NCI-H82 treated with DMSO at 0.1 percent for 48 hours (cell line): ENCODE results near the gene BPGM.
"Not testable (repeated sequence)": the region's sequence is repeated elsewhere in the genome, so short reads cannot be mapped to it uniquely, and the experiment has no call there.

ENCODE experiments used
- DNase-seq: peaks from one replicate; lab custom pipeline; 2025; ENCODE audit not compliant: unreplicated experiment; lab: John Stamatoyannopoulos, UW

The BPGM gene

DNA sequence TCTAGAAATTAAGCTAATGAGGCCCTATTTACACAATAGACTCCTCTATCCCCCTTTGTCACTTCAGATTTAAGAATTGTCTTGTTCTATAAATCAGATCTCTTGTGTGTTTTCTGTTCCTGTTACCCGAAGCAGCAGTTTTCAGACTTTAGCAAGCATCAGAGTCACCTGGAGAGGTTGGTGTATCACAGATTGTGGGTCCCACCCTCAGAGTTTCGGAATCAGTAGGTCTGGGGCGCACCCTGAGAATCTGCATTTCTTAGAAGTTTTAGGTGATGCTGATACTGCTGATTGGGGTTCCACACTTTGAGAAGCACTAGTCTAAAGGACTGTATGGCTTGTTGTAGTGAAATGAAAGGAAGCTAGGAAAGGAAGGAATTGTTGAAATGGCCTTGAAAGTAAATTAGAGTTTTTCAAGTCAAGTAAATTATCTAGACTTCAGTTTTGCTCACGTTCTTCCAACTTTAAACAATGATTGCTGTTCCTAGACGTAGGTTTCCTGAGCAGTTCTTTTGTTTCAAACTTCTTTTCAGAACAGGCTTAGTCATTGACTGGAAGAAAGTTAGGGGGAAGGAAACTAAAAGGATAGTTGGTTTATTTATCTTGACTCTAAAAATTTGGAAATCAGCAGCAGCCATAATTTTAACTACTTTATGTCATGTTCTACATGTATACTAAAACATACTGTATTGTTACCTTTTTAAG is 15.7 kb downstream of the BPGM start:
- no peak for DNase-seq

DNA sequence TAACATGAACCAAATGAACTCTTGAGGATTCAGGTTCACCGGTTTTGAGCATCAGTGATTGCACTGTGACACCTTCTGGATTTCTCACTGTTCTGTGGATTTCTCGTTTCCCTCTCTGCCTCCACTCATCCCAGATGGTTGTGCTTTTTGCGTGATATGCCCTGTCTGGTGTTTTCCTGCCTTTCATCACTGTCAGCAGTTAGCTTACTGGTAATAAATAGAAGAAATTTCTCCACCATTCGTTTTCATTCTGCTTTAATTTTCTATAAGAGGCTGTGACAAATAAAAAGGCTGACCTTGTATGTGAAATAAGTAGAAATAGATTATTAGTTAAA is 16.2 kb downstream of the BPGM start:
- no peak for DNase-seq

DNA sequence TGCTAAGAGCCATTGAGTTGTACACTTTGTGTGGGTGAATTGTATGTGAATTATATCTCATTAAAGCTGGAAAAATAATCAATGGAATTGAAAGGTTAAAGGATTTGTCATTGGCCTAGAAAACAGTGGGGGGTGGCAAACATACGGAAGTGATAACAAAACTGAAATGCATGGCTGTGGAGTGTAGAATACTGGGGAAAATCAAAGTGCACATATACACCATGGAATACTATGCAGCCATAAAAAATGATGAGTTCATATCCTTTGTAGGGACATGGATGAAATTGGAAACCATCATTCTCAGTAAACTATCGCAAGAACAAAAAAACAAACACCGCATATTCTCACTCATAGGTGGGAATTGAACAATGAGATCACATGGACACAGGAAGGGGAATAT is 18.4 kb downstream of the BPGM start:
- not testable (repeated sequence) for DNase-seq

DNA sequence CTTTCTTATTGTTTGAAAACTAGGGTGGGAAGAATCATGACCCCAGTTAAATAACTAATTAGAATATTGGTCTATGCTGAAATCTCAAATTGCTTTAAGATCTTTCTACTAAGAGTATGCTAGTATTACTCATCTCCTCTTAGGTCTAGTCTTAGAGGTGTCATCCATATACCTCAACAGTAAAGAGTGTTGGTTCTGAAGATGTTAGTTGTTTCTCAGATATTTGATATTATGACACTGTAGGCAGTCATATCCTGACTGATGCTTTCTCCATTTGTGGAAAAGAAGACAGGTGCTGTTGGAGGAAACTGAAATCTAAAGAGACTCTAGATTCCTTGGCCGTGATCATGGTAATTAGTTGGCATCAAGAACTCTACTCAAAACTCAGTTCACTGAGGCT is 21.2 kb downstream of the BPGM start:
- DNase-seq = no peak

DNA sequence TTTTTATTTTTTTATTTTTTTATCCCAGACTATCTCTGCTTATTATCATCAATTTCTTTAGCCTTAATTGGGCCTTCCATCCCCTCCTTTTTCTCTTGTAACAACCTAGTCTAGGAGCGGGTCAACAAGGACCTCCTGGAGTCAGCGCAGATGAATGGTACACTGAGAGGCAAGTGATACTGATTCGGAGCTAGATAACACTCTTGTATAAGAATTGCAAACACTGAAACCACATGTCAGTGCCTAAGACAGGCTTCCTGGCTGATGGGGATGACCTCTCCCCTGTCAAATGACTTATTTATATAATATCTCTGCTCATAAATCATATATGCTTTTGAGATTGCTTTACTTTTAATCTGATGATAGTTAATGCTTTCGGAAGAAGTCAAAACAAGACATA is 22.7 kb downstream of the BPGM start:
- no peak for DNase-seq

DNA sequence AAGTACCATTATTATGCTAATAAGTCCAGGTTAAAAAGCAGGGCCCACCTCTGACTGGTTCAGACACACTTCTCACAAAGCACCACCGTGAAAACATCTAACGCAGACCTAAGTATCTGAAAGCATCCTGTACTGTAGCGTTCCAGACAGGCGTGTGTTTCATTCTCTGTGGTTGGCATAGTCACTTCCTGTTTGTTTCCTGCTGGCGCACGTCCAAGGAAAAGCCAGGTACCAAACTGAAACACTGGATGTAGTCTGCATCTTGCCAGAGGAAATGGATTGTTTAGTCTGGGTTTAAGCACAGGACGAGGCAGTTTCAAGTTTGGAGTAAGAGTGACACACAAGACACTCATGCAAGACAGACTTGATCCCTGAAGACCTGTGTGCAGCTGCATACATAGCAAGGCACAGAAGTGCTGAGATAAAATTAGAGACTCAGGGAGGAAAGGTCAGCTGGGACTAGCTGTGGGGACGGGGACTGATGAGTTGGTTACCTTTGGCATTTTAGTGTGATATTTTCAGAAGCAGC is 23.3 kb downstream of the BPGM start:
- DNase-seq = no peak

DNA sequence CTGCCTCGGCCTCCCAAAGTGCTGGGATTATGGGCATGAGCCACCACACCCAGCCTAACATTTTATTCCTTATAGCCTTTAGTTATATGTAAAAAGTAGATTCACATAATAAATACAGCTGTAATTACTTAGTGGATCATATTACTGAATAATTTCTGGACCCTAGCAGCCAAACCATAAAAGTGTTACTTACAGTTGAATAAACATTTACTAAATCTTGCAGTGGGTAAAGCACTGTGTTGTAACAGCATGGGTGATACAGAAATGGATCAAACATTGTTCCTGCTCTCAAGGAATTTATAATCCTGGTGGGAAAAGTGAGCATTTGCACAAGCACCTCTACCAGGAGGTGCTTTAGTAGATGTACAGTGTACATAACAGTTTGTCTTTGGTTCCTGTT is 25.0 kb downstream of the BPGM start:
- no peak for DNase-seq

DNA sequence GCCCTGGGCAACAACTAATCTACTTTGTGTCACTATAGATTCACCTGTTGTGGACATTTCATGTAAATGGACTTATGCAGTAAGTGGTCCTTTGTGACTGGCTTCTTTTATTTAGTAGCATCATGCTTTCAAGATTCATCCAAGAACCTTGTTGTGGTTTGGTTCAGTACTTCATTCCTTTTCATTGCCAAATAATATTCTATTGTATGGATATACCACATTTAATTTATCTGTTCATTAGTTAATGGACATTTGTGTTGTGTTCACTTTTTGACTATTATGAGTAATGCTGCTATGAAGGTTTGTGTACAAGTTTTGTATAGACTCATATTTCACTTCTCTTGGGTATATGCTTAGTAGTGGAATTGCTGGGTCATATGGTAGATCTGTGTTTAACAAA is 27.8 kb downstream of the BPGM start:
- DNase-seq = no peak

DNA sequence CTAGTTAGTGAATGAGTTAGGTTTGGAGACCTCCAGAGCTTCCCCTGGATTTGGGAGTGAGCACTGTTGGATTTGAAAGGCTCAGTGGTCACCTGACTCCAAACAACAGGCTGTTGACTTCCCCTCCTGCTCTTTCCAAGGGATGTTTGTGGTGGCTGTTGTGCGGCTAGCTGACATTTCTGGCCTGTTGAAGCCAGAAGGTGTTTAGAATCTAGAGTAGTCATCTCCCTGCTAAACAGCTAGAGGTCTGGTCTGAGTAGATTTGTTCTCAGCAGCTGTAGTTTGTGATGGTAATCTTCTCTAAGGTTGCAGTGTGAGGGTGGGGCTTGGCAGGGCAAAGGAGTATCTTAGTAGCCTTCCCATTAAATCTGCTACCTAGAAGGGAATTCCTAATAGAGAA is 30.1 kb downstream of the BPGM start:
- no peak for DNase-seq

DNA sequence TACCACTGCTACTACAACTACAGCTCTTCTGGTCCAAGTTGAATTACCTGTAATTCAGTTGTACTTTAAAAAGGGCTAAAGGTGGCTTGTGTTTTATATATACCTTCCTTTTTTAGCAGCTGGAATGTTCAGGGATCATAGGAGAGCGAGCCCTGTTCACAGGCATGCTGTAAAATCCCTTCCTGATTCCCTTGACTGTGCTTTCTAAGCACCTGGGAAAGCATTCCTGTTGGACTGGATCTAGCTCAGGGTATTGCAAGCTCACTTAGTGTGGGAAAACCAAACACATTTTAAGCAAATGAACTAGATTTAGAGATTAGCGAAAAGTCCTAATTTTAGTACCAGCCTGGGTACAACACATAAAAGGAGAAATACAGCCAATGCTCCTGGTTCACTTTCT is 31.5 kb downstream of the BPGM start:
- no peak for DNase-seq

DNA sequence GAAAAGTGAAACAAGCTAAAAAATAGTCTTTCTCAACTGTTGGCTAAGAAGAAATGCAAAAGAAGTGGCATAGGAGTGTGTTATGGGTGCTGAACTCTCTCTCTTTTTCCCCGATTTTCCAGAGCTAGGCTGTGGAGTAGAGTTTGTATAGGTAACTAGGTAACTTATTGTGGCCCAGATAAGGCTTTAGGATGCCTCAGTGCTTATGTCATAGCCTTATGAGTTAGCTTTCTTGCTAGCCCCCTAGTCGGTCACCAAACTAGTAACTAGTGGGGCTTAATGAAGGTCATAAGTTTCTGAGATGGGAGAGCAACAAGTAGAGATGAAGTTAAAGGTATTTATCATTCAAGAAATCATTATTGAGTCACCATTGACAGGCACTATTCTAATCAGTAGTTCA is 32.4 kb downstream of the BPGM start:
- no peak for DNase-seq

DNA sequence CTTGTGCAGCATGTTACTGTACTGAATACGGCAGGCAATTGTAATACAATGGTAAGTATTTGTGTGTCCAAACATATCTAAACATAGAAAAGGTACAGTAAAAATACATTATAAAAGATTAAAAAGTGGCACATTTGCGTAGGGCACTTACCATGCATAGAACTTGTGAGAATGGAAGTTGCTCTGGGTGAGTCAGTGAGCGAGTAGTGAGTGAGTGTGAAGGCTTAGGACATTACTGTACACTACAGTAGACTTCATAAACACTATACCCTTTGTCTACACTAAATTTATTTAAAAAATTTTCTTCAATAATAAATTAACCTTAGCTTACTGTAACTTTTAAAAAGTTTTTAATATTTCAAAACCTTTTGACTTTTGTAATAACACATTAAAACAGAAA is 37.5 kb downstream of the BPGM start:
- no peak for DNase-seq

DNA sequence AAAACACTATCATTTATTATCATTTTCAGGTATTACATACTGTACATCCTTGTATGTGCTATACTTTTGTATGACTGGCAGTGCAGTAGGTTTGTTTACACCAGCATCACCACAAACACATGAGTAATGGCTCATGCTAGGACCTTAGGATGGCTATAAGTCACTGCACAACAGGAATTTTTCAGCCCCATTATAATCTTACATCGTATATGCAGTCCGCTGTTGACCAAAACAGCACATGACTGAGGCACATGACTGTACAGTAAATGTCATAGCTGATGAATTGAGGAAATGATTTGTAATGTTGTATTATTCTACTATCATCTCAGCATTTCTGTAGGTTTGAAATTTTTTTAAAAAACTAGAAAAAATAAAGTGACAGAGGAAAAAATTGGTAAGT is 38.6 kb downstream of the BPGM start:
- no peak for DNase-seq

DNA sequence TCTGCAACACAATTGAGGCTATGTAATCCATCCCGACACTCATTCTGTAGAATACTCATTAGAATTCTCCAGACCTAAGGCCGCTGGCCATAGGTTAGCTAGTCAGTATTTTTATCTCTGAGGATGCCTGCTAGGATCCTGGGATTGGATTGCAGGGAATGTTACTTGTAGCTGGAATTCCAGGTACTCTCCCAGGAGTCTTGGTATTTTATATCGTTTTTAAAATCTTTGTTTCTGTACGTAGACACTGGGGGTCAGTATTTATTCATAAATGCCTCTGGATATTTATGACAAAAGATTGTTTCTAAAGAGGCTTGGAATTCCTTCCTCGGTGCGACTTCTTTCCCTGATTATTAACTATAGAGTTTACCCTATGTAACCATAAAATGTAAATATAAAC is 40.1 kb downstream of the BPGM start:
- DNase-seq = no peak

DNA sequence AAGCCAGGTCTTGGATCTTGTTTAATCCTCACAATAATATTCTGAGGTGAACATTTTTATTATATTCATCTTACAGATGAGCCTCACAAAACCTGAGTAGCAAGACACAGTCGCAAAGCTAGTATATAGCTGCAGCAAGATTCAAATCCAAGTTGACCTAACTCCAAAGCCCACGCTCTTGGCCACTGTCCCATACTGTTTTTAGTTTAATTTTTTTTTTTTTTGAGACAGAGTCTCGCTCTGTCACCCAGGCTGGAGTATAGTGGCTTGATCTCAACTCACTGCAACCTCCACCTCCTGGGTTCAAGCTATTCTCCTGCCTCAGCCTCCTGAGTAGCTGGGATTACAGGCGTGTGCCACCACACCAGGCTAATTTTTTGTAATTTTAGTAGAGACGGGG is 42.9 kb downstream of the BPGM start:
- not testable (repeated sequence) for DNase-seq

DNA sequence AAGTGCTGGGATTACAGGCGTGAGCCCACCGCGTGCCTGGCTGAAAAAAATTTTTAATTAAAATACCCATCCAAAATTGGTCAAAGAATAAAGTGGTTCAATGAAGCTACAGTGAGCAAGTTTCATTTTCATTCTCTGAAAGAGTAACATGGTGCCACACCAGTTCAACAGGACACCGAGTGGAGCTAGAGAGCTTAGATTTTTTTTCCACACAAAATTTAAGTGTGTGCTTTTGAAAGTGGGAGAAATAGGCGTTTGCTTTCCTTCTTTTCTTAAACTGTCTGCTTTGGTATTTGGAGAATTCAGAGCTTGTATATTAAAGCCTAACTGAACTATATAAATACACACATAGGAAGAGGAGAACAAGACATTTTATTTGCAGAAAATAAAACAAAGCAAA is 43.4 kb downstream of the BPGM start:
- DNase-seq = no peak

DNA sequence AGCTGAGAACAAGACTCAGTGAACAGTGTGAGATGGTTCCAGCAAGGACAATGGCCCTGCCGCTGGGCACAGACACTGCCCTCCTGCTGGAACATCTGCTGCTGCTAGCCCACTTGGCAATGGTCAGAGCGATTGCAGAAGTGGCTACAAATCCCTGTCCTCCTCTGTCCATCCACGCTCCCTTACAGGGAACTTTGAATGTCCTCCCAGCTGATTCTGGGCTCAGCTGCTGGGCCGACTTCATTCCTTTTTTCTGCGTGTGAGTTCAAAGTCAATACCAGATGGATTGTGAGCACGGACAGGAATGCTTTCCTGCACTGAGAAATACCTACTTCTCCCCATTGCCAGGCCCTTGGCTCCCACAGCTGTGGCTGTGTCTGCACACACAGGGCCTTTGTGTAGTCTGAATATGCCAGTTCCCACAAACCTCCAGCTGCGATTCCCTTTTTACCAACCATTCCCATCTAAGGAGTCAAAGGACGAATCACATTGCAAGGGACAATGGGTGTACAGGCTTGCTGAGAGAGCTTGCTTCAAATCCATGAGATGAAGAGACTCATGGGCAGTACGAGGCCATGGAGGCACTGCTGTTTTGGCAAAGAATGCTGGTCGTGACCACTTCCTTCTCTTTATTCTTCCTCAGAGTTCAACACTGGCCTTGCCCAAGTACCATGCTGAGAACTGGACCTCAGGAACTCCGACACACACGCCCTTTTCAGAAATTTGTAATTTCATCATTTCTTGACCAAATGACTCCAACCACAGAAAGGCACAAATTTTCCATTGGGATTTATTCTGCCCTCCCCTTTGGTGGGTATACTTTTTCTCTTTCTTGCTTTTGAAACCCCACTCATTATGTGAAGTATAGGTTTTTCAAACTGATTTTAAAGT is 44.2 kb downstream of the BPGM start:
- no peak for DNase-seq

DNA sequence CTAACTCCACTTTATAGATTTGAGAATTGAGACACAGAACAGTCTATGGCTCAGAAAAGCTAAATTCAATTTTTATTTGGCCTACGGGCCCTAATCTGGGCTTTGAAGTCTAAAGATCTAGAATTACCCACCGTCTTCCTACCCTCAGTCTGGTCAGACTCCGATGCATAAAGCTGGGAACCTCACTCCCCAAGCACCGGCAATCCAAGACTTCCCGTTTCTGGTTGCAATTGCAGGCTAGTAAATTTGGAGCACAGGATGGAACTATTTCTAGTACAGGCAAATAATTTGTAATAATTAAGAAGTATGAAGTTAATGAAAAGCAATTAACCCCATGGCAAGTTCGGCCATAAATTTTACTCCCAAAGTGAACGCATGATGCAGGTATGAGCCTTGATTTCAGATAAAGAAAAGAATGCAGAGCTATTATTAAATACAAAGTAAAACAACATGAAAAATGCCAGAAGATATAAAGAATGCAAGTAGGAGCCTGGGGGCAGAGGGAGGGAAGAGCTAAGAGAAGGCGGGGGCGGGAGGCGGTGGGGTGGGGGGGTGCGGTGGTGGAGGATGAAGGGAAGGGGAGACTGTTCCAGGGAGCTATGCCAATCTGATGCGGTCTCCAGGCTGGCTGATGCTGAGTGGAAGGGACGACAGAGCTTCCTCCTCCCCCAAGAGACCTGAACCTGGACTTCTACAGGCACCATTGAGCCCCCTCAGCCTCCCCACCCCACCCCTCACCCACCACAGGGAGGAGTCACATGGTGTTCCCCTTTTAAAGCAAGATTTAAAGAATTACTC is 45.1 kb downstream of the BPGM start:
- DNase-seq = no peak

DNA sequence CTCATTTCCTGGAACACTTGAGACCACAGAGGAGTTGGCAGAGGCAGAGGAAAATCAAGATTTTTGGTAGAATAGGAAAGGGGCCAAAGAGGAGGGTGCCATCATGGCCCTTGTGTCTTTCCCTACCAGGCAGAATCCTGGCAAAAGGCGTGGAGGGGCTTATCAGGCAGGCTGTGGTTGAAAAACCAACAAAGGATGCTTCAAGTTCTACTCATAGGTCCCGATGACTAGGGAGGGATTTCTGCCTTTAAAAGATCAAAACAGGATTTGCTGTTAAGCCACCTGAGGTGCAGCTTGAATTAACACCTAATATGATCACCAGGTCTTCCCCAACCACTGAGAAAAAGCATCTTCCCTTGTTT is 45.7 kb downstream of the BPGM start:
- DNase-seq = no peak

DNA sequence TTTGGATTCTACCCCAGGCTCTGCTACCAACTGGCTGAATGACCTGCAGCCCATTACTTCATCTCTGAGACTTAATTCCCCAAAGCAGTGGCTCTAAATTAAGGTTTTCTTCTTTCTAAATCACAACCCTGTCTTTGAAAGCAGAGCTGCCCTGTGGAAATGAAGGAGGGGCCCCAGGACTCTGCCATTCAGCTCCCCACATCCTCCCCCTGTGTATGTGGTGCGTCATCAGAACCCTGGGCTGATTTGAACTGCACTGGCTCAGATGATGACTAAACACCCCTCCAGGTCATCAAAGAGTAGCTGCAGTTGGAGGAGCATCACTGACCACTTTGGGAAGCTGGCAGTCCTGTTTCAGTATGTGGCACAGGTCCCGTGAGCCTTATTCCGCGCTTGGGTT is 46.6 kb downstream of the BPGM start:
- no peak for DNase-seq

DNA sequence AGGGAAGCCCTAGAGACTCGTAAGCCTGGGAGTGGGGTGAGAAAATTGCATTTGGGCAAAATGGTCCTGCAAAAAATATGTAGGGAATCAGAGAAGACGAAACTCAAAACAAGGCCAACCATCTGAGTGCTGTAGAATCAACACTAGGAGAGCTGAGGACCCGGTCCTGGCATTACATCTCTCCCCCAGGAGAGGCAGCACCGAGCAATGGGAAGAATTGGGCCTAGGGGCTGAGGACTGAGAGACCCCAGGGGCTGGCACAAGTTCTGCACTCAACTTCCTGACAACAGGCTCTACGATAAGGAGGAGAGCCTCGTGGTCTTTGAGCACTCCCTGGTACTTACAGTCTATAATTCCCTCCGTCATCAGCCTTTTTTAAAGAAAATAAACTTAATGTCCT is 47.6 kb downstream of the BPGM start:
- DNase-seq = no peak

DNA sequence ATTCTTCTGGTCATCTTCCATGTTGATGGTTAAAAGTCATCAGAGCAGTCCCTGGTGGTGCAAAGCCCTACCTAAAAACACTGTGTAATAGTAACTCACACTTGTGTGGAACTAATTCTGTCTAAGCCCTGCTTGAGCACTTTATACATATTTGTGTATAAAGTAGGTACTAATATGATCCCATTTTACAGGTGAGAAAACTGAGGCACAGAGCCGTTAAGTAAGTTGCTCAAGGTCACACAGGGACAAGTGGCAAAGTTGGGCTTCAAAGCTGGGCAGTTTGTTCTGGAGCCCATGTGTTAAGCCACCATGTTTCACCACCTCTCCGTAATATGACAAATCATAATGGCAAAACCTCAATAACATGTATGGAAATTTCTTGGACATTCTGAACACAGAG is 48.1 kb downstream of the BPGM start:
- DNase-seq = no peak
